T-helper 1 cell treated with Interleukin-12 subunit alpha and Interleukin-12 subunit beta and Interleukin-4 antibody, amounts not matched to agents 30 μg/mL and 1 μg/mL, for 36 hours (primary cell): Measurements from ENCODE around the gene WDR11.

Source experiments
- H3K27ac Mint-ChIP-seq: one replicate; pipeline ENCODE4 v1.8.0; 2021; ENCODE audit warnings: mild to moderate bottlenecking, mixed read lengths
- H3K27me3 Mint-ChIP-seq: one replicate; pipeline ENCODE4 v1.8.0; 2021; ENCODE audit warnings: low read depth, mixed read lengths
- H3K36me3 Mint-ChIP-seq: one replicate; pipeline ENCODE4 v1.8.0; 2021; ENCODE audit warnings: low read depth, mixed read lengths
- H3K4me1 Mint-ChIP-seq: one replicate; pipeline ENCODE4 v1.8.0; 2021; ENCODE audit warnings: low read depth, mixed read lengths
- H3K4me3 Mint-ChIP-seq: one replicate; pipeline ENCODE4 v1.8.0; 2021; ENCODE audit warnings: mild to moderate bottlenecking, moderate library complexity, mixed read lengths
- H3K9me3 Mint-ChIP-seq: one replicate; pipeline ENCODE4 v1.8.0; 2021; ENCODE audit warnings: mixed read lengths

The WDR11 gene

GRCh38 chr10:120945182-120945581, 94.0 kb downstream of the WDR11 start:
- peaks cover 16% of the 10 kb centered on the region for H3K27me3 Mint-ChIP-seq

GRCh38 chr10:120945801-120946302, 94.7 kb downstream of the WDR11 start:
- no peaks in the 10 kb centered on the region for H3K36me3 Mint-ChIP-seq
- peaks cover 8% of the 10 kb centered on the region for H3K4me1 Mint-ChIP-seq
- H3K27me3 Mint-ChIP-seq = peaks cover 23% of the 10 kb centered on the region
- H3K4me3 Mint-ChIP-seq = no peak overlapping the region
- H3K9me3 Mint-ChIP-seq = no peaks in the 10 kb centered on the region
- no peak overlapping the region for H3K27ac Mint-ChIP-seq

More at GRCh38 chr10:120945182-120945581, 94.0 kb downstream of the WDR11 start:
- no peak overlapping the region for H3K4me3 Mint-ChIP-seq
- peaks cover 8% of the 10 kb centered on the region for H3K4me1 Mint-ChIP-seq
- H3K9me3 Mint-ChIP-seq = no peaks in the 10 kb centered on the region
- H3K36me3 Mint-ChIP-seq = no peaks in the 10 kb centered on the region
- H3K27ac Mint-ChIP-seq = no peak overlapping the region

- Mint-ChIP-seq H3K4me3 (no peak overlapping the region), H3K27me3 (peaks cover 30% of the 10 kb centered on the region), H3K36me3 (no peaks in the 10 kb centered on the region), H3K4me1 (peaks cover 8% of the 10 kb centered on the region), H3K9me3 (no peaks in the 10 kb centered on the region), H3K27ac (no peak overlapping the region)
Measured at GRCh38 chr10:120946497-120946896, 95.3 kb downstream of the WDR11 start.

- Mint-ChIP-seq H3K4me3 (peak overlapping the region; percentile 31), H3K27me3 (peaks cover 37% of the 10 kb centered on the region), H3K9me3 (no peaks in the 10 kb centered on the region)
Measured at GRCh38 chr10:120948889-120949608, 97.9 kb downstream of the WDR11 start.

GRCh38 chr10:120949609-120950031, 98.5 kb downstream of the WDR11 start:
- Mint-ChIP-seq H3K4me3 (peak overlapping the region; percentile 31), H3K4me1 (peaks cover 4% of the 10 kb centered on the region), H3K27ac (no peak overlapping the region)

More at GRCh38 chr10:120948889-120949608, 97.9 kb downstream of the WDR11 start:
- H3K27ac Mint-ChIP-seq = no peak overlapping the region
- peaks cover 4% of the 10 kb centered on the region for H3K4me1 Mint-ChIP-seq
- H3K36me3 Mint-ChIP-seq = no peaks in the 10 kb centered on the region

GRCh38 chr10:120950051-120950561, 98.9 kb downstream of the WDR11 start:
- no peaks in the 10 kb centered on the region for H3K36me3 Mint-ChIP-seq
- no peak overlapping the region for H3K4me3 Mint-ChIP-seq
- no peaks in the 10 kb centered on the region for H3K9me3 Mint-ChIP-seq
- H3K27ac Mint-ChIP-seq = no peak overlapping the region
- H3K27me3 Mint-ChIP-seq = peaks cover 37% of the 10 kb centered on the region
- H3K4me1 Mint-ChIP-seq = peaks cover 4% of the 10 kb centered on the region

More at GRCh38 chr10:120949609-120950031, 98.5 kb downstream of the WDR11 start:
- Mint-ChIP-seq H3K36me3 (no peaks in the 10 kb centered on the region), H3K27me3 (peaks cover 37% of the 10 kb centered on the region), H3K9me3 (no peaks in the 10 kb centered on the region)

- Mint-ChIP-seq H3K36me3 (no peaks in the 10 kb centered on the region), H3K9me3 (no peaks in the 10 kb centered on the region), H3K4me1 (peaks cover 4% of the 10 kb centered on the region), H3K27ac (no peak overlapping the region), H3K4me3 (no peak overlapping the region), H3K27me3 (peaks cover 37% of the 10 kb centered on the region)
Measured at GRCh38 chr10:120951288-120951687, 100.1 kb downstream of the WDR11 start.

- Mint-ChIP-seq H3K36me3 (no peaks in the 10 kb centered on the region), H3K27me3 (peaks cover 29% of the 10 kb centered on the region), H3K4me1 (peaks cover 2% of the 10 kb centered on the region), H3K9me3 (no peaks in the 10 kb centered on the region), H3K4me3 (no peak overlapping the region), H3K27ac (no peak overlapping the region)
Measured at GRCh38 chr10:120953897-120954296, 102.7 kb downstream of the WDR11 start.
